DOHH2 (cell line): ENCODE data around the gene CD200.
"Not testable (repeated sequence)": the region's sequence is repeated elsewhere in the genome, so short reads cannot be mapped to it uniquely, and the experiment has no call there.

Source experiments
- CTCF ChIP-seq: fragments of 200-600 bp; sonication (generic); IDR thresholded peaks from one replicate; pipeline ENCODE4 v1.5.1; 2014; ENCODE audit warnings: antibody characterized with exemption, mild to moderate bottlenecking, low read depth, low read length; ENCODE audit not compliant: poor library complexity, severe bottlenecking
- EZH2phosphoT487 ChIP-seq: fragments of 200-600 bp; sonication (generic); IDR thresholded peaks from 2 replicates; pipeline ENCODE4 v1.6.1; 2017; ENCODE audit warnings: borderline replicate concordance, mild to moderate bottlenecking, antibody characterized with exemption, low read length, moderate library complexity, mixed read lengths

DNA sequence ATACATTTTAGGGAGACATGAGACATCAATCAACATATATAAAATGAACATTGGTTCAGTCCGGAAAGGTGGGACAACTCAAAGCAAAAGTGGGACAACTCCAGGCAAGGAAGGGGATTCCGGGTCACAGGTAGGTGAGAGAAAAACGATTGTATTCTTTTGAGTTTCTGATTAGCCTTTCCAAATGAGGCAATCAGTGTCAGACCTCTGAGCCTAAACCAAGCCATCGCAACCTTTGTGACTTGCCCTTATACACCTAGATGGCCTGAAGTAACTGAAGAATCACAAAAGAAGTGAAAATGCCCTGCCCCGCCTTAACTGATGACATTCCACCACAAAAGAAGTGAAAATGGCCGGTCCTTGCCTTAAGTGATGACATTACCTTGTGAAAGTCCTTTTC, 66.6 kb downstream of the CD200 start:
- TF ChIP-seq CTCF, EZH2phosphoT487: not testable (repeated sequence)
